ENCODE measurements around the gene HCN3. TPM values are rescaled to one million over a fixed set of nuclear protein-coding genes. Genes with fewer than 3 reads are reported as not detected.
A peak's percentile ranks its signal among the peaks of the same experiment; 100 is the strongest.
"Not testable (repeated sequence)": the region's sequence is repeated elsewhere in the genome, so short reads cannot be mapped to it uniquely, and the experiment has no call there.

Gene HCN3
- total RNA-seq, 1 donor from 2014 or later = 1.8 TPM

- ATAC-seq = peak; percentile 92
- peak; percentile 98 for DNase-seq (ENCODE audit: missing footprints)
- intact Hi-C loops (cut with DNase I) = loop anchor here (1.0 kb wide), 1 partner anchor 11 kb away; the partner anchor contains the start of gene SCAMP3
These were observed 3.7 kb upstream of the HCN3 start, which contains the start of gene CLK2 for GRCh38 chr1:155273343-155274245. Gene CLK2, minus strand, starts transcription at chr1:155273504. Its CDS starts 2,527 bp downstream, at chr1:155270977.

GRCh38 chr1:155277902-155278688, 832 bp downstream of the HCN3 start:
- intact Hi-C loops (cut with DNase I) = loop anchor here (1.0 kb wide), 2 partner anchors 29 to 46 kb away; no protein-coding TSS in a partner anchor
- DNase-seq (ENCODE audit: missing footprints) (no peak), ATAC-seq (no peak)

- ATAC-seq = no peak
- intact Hi-C loops (cut with DNase I) = no loop called here
These were observed 1.5 kb downstream of the HCN3 start for GRCh38 chr1:155278689-155279160.

GRCh38 chr1:155279268-155279667, 2.0 kb downstream of the HCN3 start:
- intact Hi-C loops (cut with DNase I) = no loop called here
- no peak for ATAC-seq
- no peak for DNase-seq (ENCODE audit: missing footprints)

More at GRCh38 chr1:155278689-155279160, 1.5 kb downstream of the HCN3 start:
- no peak for DNase-seq (ENCODE audit: missing footprints)

- no peak for DNase-seq (ENCODE audit: missing footprints)
- intact Hi-C loops (cut with DNase I) = no loop called here
- ATAC-seq = no peak
These were observed 5.3 kb downstream of the HCN3 start for GRCh38 chr1:155282488-155283091.

- no peak for ATAC-seq
- intact Hi-C loops (cut with DNase I) = no loop called here
- DNase-seq (ENCODE audit: missing footprints) = no peak
These were observed 7.2 kb downstream of the HCN3 start for GRCh38 chr1:155284476-155284875.

GRCh38 chr1:155285063-155285462, 7.8 kb downstream of the HCN3 start:
- intact Hi-C loops (cut with DNase I) = no loop called here
- DNase-seq (ENCODE audit: missing footprints) (no peak), ATAC-seq (peak; percentile 10)

- ATAC-seq = no peak
- intact Hi-C loops (cut with DNase I) = no loop called here
- DNase-seq (ENCODE audit: missing footprints) = no peak
These were observed 8.4 kb downstream of the HCN3 start for GRCh38 chr1:155285631-155286044.

GRCh38 chr1:155286544-155286943, 9.3 kb downstream of the HCN3 start:
- intact Hi-C loops (cut with DNase I) = no loop called here
- ATAC-seq (no peak), DNase-seq (ENCODE audit: missing footprints) (no peak)

GRCh38 chr1:155287987-155288543, 10.8 kb downstream of the HCN3 start:
- ATAC-seq (no peak), DNase-seq (ENCODE audit: missing footprints) (no peak)
- intact Hi-C loops (cut with DNase I) = no loop called here

GRCh38 chr1:155291006-155291405, 13.7 kb downstream of the HCN3 start:
- ATAC-seq; intact Hi-C loops (cut with DNase I): not testable (repeated sequence)

GRCh38 chr1:155293086-155293749, 16.0 kb downstream of the HCN3 start:
- DNase-seq (ENCODE audit: missing footprints) = no peak
- intact Hi-C loops (cut with DNase I) = no loop called here
- no peak for ATAC-seq

More at GRCh38 chr1:155291006-155291405, 13.7 kb downstream of the HCN3 start:
- DNase-seq (ENCODE audit: missing footprints) = not testable (repeated sequence)

GRCh38 chr1:155294520-155295182, 17.4 kb downstream of the HCN3 start:
- DNase-seq (ENCODE audit: missing footprints) = no peak
- intact Hi-C loops (cut with DNase I) = no loop called here
- ATAC-seq = peak; percentile 17

GRCh38 chr1:155295183-155295941, 18.1 kb downstream of the HCN3 start:
- ATAC-seq (peak; percentile 30), DNase-seq (ENCODE audit: missing footprints) (no peak)
- intact Hi-C loops (cut with DNase I) = no loop called here

GRCh38 chr1:155295942-155296267, 18.6 kb downstream of the HCN3 start:
- ATAC-seq = peak; percentile 14
- no peak for DNase-seq (ENCODE audit: missing footprints)
- intact Hi-C loops (cut with DNase I) = no loop called here

GRCh38 chr1:155296661-155297060, 19.4 kb downstream of the HCN3 start:
- intact Hi-C loops (cut with DNase I) = no loop called here
- ATAC-seq = no peak
- no peak for DNase-seq (ENCODE audit: missing footprints)

- DNase-seq (ENCODE audit: missing footprints) (no peak), ATAC-seq (no peak)
- intact Hi-C loops (cut with DNase I) = no loop called here
These were observed 20.1 kb downstream of the HCN3 start for GRCh38 chr1:155297384-155297783.
